CD4-positive, alpha-beta T cell (primary cell): ENCODE measurements around the gene CFAP43. TPM values are rescaled to one million over a fixed set of nuclear protein-coding genes. Genes with fewer than 3 reads are reported as not detected.
A peak's percentile ranks its signal among the peaks of the same experiment; 100 is the strongest.

Experiments
- ATAC-seq: fragments of 200-7000 bp; cut with Tn5 transposase; one replicate; pipeline ENCODE4 v1.10.0; 2022; ENCODE audit warnings: mild to moderate bottlenecking; ENCODE audit not compliant: poor library complexity
- CTCF ChIA-PET: fragments of 350-600 bp; sonication (Branson Sonifier 250); formaldehyde crosslinking; loops from one replicate; lab custom pipeline; 2021; ENCODE audit warnings: antibody characterized with exemption, inconsistent platforms; lab: Charles Lee
- POLR2A ChIA-PET: fragments of 350-600 bp; sonication (Branson Sonifier 250); formaldehyde crosslinking; loops from one replicate; lab custom pipeline; 2021; ENCODE audit warnings: antibody characterized with exemption, inconsistent platforms; lab: Charles Lee
- DNase-seq, 14 experiments: peaks; one replicate each; pipeline ENCODE4 v3.0.0-alpha.2; 2013 to 2020; ENCODE audit warnings: mixed read lengths in 2 of 14
- H3K27ac ChIP-seq, 2 donors: one replicate each; pipeline versions ENCODE4 v1.5.1 to v1.7.0; 2013; ENCODE audit warnings: low read length in 2 of 2, low read depth in 1 of 2, mild to moderate bottlenecking in 1 of 2
- H3K27me3 ChIP-seq, 2 experiments: 1 replicate in 1 of 2; 2 replicates in 1 of 2; pipeline versions ENCODE4 v1.6.1 to v1.7.0; 2013; ENCODE audit warnings: low read length in 2 of 2, control low read depth in 1 of 2, mild to moderate bottlenecking in 1 of 2, moderate library complexity in 1 of 2; ENCODE audit not compliant: insufficient read depth in 2 of 2, control insufficient read depth in 1 of 2
- H3K36me3 ChIP-seq: one replicate; pipeline ENCODE4 v1.6.1; 2013; ENCODE audit warnings: low read length, control low read depth; ENCODE audit not compliant: insufficient read depth
- H3K4me1 ChIP-seq: one replicate; pipeline ENCODE4 v1.6.1; 2013; ENCODE audit warnings: low read length, control low read depth; ENCODE audit not compliant: insufficient read depth
- H3K4me3 ChIP-seq: one replicate; pipeline ENCODE4 v1.5.1; 2013; ENCODE audit warnings: mild to moderate bottlenecking, low read length, moderate library complexity
- H3K9me3 ChIP-seq, 2 experiments: 1 replicate in 1 of 2; 2 replicates in 1 of 2; pipeline versions ENCODE4 v1.6.1 to v1.7.0; 2013; ENCODE audit warnings: low read length in 2 of 2, mild to moderate bottlenecking in 2 of 2, control low read depth in 1 of 2, moderate library complexity in 1 of 2; ENCODE audit not compliant: control insufficient read depth in 1 of 2, insufficient read depth in 1 of 2
- H3K27ac Mint-ChIP-seq: one replicate; pipeline ENCODE4 v1.8.0; 2020; ENCODE audit warnings: mixed read lengths
- H3K27me3 Mint-ChIP-seq: one replicate; pipeline ENCODE4 v1.8.0; 2021; ENCODE audit warnings: mixed read lengths
- H3K36me3 Mint-ChIP-seq: one replicate; pipeline ENCODE4 v1.8.0; 2021; ENCODE audit warnings: low read depth, mixed read lengths
- H3K4me1 Mint-ChIP-seq: one replicate; pipeline ENCODE4 v1.8.0; 2021; ENCODE audit warnings: low read depth, mixed read lengths
- H3K4me3 Mint-ChIP-seq: one replicate; pipeline ENCODE4 v1.8.0; 2020; ENCODE audit warnings: mild to moderate bottlenecking, mixed read lengths
- H3K9me3 Mint-ChIP-seq: one replicate; pipeline ENCODE4 v1.8.0; 2020; ENCODE audit warnings: mixed read lengths
- intact Hi-C, 2 experiments: fragments of 100-400 bp; cut with DNase I in 1 of 2; cut with micrococcal nuclease in 1 of 2; formaldehyde crosslinking; loops; one replicate each; pipeline versions ENCODE4 v1.15.1 to v1.9.0; 2023 to 2025; cut with DNase I, micrococcal nuclease
- polyA plus RNA-seq, 2 donors: library from polyadenylated mRNA; unstranded; fragments of 120-200 nt; gene quantifications; one replicate each; pipeline ENCODE4 v1.2.1, GENCODE V29; 2013
- total RNA-seq, 174 experiments: library from RNA in 2 of 174; stranded (reverse) in 2 of 174; gene quantifications; one replicate each; pipeline ENCODE4 v1.2.3 and lab custom pipeline; 2021 to 2026
- TF ChIP-seq, protein P1 (sequence below): fragments of 200-600 bp; IDR thresholded peaks from one replicate; pipeline ENCODE4 v1.8.0; 2022; ENCODE audit warnings: antibody characterized with exemption, mild to moderate bottlenecking

Gene CFAP43
- total RNA-seq (not detected), total RNA-seq (lab: John Stamatoyannopoulos, UW) (0 to 0.67 (median 0.13) reads per million in 172 experiments)
- 0.16 TPM for polyA plus RNA-seq (2013, experiment 1 of 2)
- 0.05 TPM for polyA plus RNA-seq (2013, experiment 2 of 2)

- H3K27ac Mint-ChIP-seq, result peak within 1 kb of the TSS; percentile 83
- H3K27ac ChIP-seq, result no peak within 1 kb of the TSS
- H3K27me3 ChIP-seq, result peaks cover 6 to 9% of the 10 kb centered on the region in 2 experiments
- ChIA-PET CTCF (interaction anchor here (1.0 to 1.4 kb wide), 2 partner anchors 25 to 43 kb away, joined by 3 read pairs; no protein-coding TSS in a partner anchor), POLR2A (interaction anchor here (0.7 to 2.1 kb wide), 4 partner anchors 23 to 37 kb away, joined by 3 to 11 read pairs (median 5); partner anchors contain the start of genes GSTO1 and GSTO2)
- peaks cover 33% of the 10 kb centered on the region for H3K27me3 Mint-ChIP-seq
- peaks cover 5% of the 10 kb centered on the region for H3K9me3 Mint-ChIP-seq
- peaks cover 4% of the 10 kb centered on the region for H3K36me3 Mint-ChIP-seq
- no peaks in the 10 kb centered on the region for H3K36me3 ChIP-seq
- peak within 1 kb of the TSS; percentile 96 for H3K4me3 Mint-ChIP-seq
- H3K4me1 ChIP-seq, result peaks cover 13% of the 10 kb centered on the region
- ATAC-seq (peak; percentile 99), DNase-seq (peak; percentile 99 to 100 (median 99))
- TF ChIP-seq, protein P1, sequence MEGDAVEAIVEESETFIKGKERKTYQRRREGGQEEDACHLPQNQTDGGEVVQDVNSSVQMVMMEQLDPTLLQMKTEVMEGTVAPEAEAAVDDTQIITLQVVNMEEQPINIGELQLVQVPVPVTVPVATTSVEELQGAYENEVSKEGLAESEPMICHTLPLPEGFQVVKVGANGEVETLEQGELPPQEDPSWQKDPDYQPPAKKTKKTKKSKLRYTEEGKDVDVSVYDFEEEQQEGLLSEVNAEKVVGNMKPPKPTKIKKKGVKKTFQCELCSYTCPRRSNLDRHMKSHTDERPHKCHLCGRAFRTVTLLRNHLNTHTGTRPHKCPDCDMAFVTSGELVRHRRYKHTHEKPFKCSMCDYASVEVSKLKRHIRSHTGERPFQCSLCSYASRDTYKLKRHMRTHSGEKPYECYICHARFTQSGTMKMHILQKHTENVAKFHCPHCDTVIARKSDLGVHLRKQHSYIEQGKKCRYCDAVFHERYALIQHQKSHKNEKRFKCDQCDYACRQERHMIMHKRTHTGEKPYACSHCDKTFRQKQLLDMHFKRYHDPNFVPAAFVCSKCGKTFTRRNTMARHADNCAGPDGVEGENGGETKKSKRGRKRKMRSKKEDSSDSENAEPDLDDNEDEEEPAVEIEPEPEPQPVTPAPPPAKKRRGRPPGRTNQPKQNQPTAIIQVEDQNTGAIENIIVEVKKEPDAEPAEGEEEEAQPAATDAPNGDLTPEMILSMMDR, result no peak
- H3K4me3 ChIP-seq, result peak within 1 kb of the TSS; percentile 74
- peaks cover 0 to 9% of the 10 kb centered on the region in 2 experiments for H3K9me3 ChIP-seq
- peaks cover 14% of the 10 kb centered on the region for H3K4me1 Mint-ChIP-seq
- intact Hi-C loops, result loop anchor here (1.0 to 5.0 kb wide), 6 partner anchors 25 to 111 kb away; partner anchors contain the start of genes ITPRIP (in 1 of the 2) and SFR1 (in 1 of the 2)
These were observed at the start of gene CFAP43 for GRCh38 chr10:104231784-104232612. Gene CFAP43, minus strand, starts transcription at chr10:104232364. Its CDS starts 118 bp downstream, at chr10:104232246.

- Mint-ChIP-seq H3K27ac (no peak overlapping the region), H3K4me3 (no peak overlapping the region), H3K27me3 (peaks cover 11% of the 10 kb centered on the region), H3K36me3 (no peaks in the 10 kb centered on the region), H3K9me3 (no peaks in the 10 kb centered on the region), H3K4me1 (no peaks in the 10 kb centered on the region)
- intact Hi-C loops, result no loop called here
- Histone ChIP-seq H3K9me3 (no peaks in the 10 kb centered on the region), H3K36me3 (no peaks in the 10 kb centered on the region), H3K27me3 (no peaks in the 10 kb centered on the region), H3K4me1 (no peaks in the 10 kb centered on the region), H3K27ac (no peak overlapping the region), H3K4me3 (no peak overlapping the region)
- POLR2A ChIA-PET, result no interaction called here
- TF ChIP-seq, protein P1, result no peak
- no peak for ATAC-seq
- CTCF ChIA-PET, result no interaction called here
- no peak for DNase-seq
These were observed 49.5 kb upstream of the CFAP43 start for GRCh38 chr10:104281694-104282093.

- H3K27ac Mint-ChIP-seq, result no peak overlapping the region
- H3K36me3 ChIP-seq, result no peaks in the 10 kb centered on the region
- peaks cover 6 to 10% of the 10 kb centered on the region in 2 experiments for H3K27me3 ChIP-seq
- intact Hi-C loops, result no loop called here
- no peak for ATAC-seq
- H3K4me1 Mint-ChIP-seq, result no peaks in the 10 kb centered on the region
- H3K4me1 ChIP-seq, result peaks cover 6% of the 10 kb centered on the region
- no peak overlapping the region for H3K4me3 Mint-ChIP-seq
- peaks cover 0 to 5% of the 10 kb centered on the region in 2 experiments for H3K9me3 ChIP-seq
- TF ChIP-seq, protein P1, result no peak
- H3K27me3 Mint-ChIP-seq, result peaks cover 22% of the 10 kb centered on the region
- no peak for DNase-seq
- H3K27ac ChIP-seq, result no peak overlapping the region
- ChIA-PET POLR2A (no interaction called here), CTCF (interaction anchor here (0.7 to 1.9 kb wide), 4 partner anchors 10 to 88 kb away, joined by 3 to 6 read pairs (median 4); partner anchors contain the start of gene GSTO2)
- H3K4me3 ChIP-seq, result no peak overlapping the region
- no peaks in the 10 kb centered on the region for H3K9me3 Mint-ChIP-seq
- H3K36me3 Mint-ChIP-seq, result no peaks in the 10 kb centered on the region
These were observed 47.5 kb upstream of the CFAP43 start for GRCh38 chr10:104279550-104280259.
